Endothelial cell of umbilical vein (primary cell): Measurements from ENCODE around the gene PLPP2. TPM values are rescaled to one million over a fixed set of nuclear protein-coding genes. Genes with fewer than 3 reads are reported as not detected.
A peak's percentile ranks its signal among the peaks of the same experiment; 100 is the strongest.

ENCODE experiments used
- BruUV-seq: library from RNA; stranded (reverse); fragments of 400-500 nt; replicated peaks from 2 replicates; lab custom pipeline; 2021; lab: Mats Ljungman, UMichigan
- CTCF ChIA-PET: fragments of 300-600, 350-600 bp; sonication (Branson Sonifier 250); formaldehyde crosslinking; loops from one replicate; lab custom pipeline; 2021; ENCODE audit warnings: antibody characterized with exemption, inconsistent platforms; lab: Charles Lee
- POLR2A ChIA-PET: fragments of 300-600, 350-600 bp; sonication (Branson Sonifier 250); formaldehyde crosslinking; loops from one replicate; lab custom pipeline; 2021; ENCODE audit warnings: antibody characterized with exemption, inconsistent platforms; lab: Charles Lee
- DNase-seq: peaks from one replicate; pipeline ENCODE4 v3.0.0-alpha.2; 2011; ENCODE audit warnings: low read depth, low spot score
- FAIRE-seq: peaks from 2 replicates; lab custom pipeline; 2011; peaks lifted over from hg19 to GRCh38; lab: Jason Lieb, UNC
- H2AFZ ChIP-seq: 2 replicates; pipeline ENCODE4 v1.6.0; 2012; ENCODE audit warnings: low read depth, low read length, control low read depth, inconsistent platforms
- H3K27ac ChIP-seq: 2 replicates; pipeline ENCODE4 v1.5.1; 2011; ENCODE audit warnings: low read depth, mild to moderate bottlenecking, control low read depth, low read length, moderate library complexity; ENCODE audit not compliant: insufficient read depth
- H3K27me3 ChIP-seq, 2 experiments: 2 replicates each; pipeline versions ENCODE4 v1.6.0 to v1.6.1; 2011; ENCODE audit warnings: low read length in 2 of 2, mixed read lengths in 1 of 2; ENCODE audit not compliant: control insufficient read depth in 2 of 2, insufficient read depth in 2 of 2
- H3K36me3 ChIP-seq, 2 experiments: 2 replicates in 1 of 2; 3 replicates in 1 of 2; pipeline ENCODE4 v1.5.1; 2011; ENCODE audit warnings: low read length in 2 of 2, mild to moderate bottlenecking in 1 of 2, moderate library complexity in 1 of 2; ENCODE audit not compliant: control insufficient read depth in 2 of 2, insufficient read depth in 2 of 2; ENCODE audit errors: extremely low read depth in 1 of 2
- H3K4me1 ChIP-seq: 3 replicates; pipeline ENCODE4 v1.5.1; 2011; ENCODE audit warnings: mild to moderate bottlenecking, low read length; ENCODE audit not compliant: control insufficient read depth, insufficient read depth; ENCODE audit errors: extremely low read depth
- H3K4me2 ChIP-seq: 2 replicates; pipeline ENCODE4 v1.6.1; 2011; ENCODE audit warnings: low read length, control low read depth, mixed read lengths; ENCODE audit not compliant: insufficient read depth
- H3K4me3 ChIP-seq, 3 experiments: fragments of 200-600 bp in 1 of 3; sonication (generic), shearing (Covaris generic) in 1 of 3; replicated peaks in 1 of 3; 2 replicates each; pipeline ENCODE4 v1.5.1; 2011 to 2016; ENCODE audit warnings: control low read depth in 3 of 3, low read length in 3 of 3, mild to moderate bottlenecking in 2 of 3, inconsistent platforms in 1 of 3, low read depth in 1 of 3, moderate library complexity in 1 of 3; ENCODE audit not compliant: insufficient read depth in 1 of 3
- H3K79me2 ChIP-seq: 2 replicates; pipeline ENCODE4 v1.6.0; 2012; ENCODE audit warnings: low read length, inconsistent platforms; ENCODE audit not compliant: control insufficient read depth, insufficient read depth
- H3K9ac ChIP-seq: replicated peaks from 2 replicates; pipeline ENCODE3; 2011; ENCODE audit warnings: low read length, control low read depth; ENCODE audit not compliant: insufficient read depth; ENCODE audit errors: extremely low read depth
- H3K9me1 ChIP-seq: replicated peaks from 3 replicates; pipeline ENCODE4 v1.6.0; 2011; ENCODE audit warnings: mild to moderate bottlenecking, low read length; ENCODE audit not compliant: control insufficient read depth, insufficient read depth; ENCODE audit errors: extremely low read depth
- H3K9me3 ChIP-seq: replicated peaks from 2 replicates; pipeline ENCODE4 v1.5.1; 2012; ENCODE audit warnings: low read length, inconsistent platforms; ENCODE audit not compliant: control insufficient read depth, insufficient read depth
- H4K20me1 ChIP-seq: replicated peaks from 2 replicates; pipeline ENCODE3; 2011; ENCODE audit warnings: mild to moderate bottlenecking, low read length; ENCODE audit not compliant: control insufficient read depth, insufficient read depth; ENCODE audit errors: extremely low read depth
- CTCF ChIP-seq, 2 donors: IDR thresholded peaks; 1 replicate in 1 of 2; 2 replicates in 1 of 2; pipeline ENCODE4 v1.5.1; 2011; ENCODE audit warnings: low read length in 2 of 2, mild to moderate bottlenecking in 2 of 2, moderate library complexity in 2 of 2, control low read depth in 1 of 2, inconsistent platforms in 1 of 2, low read depth in 1 of 2; ENCODE audit not compliant: insufficient read depth in 1 of 2; ENCODE audit errors: extremely low read depth in 1 of 2
- EZH2 ChIP-seq: IDR thresholded peaks from 2 replicates; pipeline ENCODE4 v1.6.1; 2012; ENCODE audit warnings: borderline replicate concordance, low read depth, mild to moderate bottlenecking, moderate library complexity, low read length, inconsistent platforms; ENCODE audit not compliant: severe bottlenecking
- FOS ChIP-seq: IDR thresholded peaks from 2 replicates; pipeline ENCODE4 v1.6.1; 2011; ENCODE audit warnings: mild to moderate bottlenecking, low read length, moderate library complexity, borderline replicate concordance; ENCODE audit not compliant: insufficient read depth
- GATA2 ChIP-seq: IDR thresholded peaks from 2 replicates; pipeline ENCODE4 v1.7.0; 2011; ENCODE audit warnings: low read depth, mild to moderate bottlenecking, moderate library complexity, mixed read lengths, low read length; ENCODE audit not compliant: insufficient read length, insufficient read depth
- JUN ChIP-seq: IDR thresholded peaks from 2 replicates; pipeline ENCODE4 v1.6.1; 2011; ENCODE audit warnings: borderline replicate concordance, low read depth; ENCODE audit not compliant: insufficient read length, insufficient read depth
- MYC ChIP-seq: IDR thresholded peaks from one replicate; pipeline ENCODE4 v1.6.1; 2011; ENCODE audit warnings: mild to moderate bottlenecking, low read depth, low read length
- POLR2A ChIP-seq: IDR thresholded peaks from 2 replicates; pipeline ENCODE4 v1.6.1; 2012; ENCODE audit warnings: low read depth, mild to moderate bottlenecking, control low read depth, low read length
- POLR2AphosphoS5 ChIP-seq: IDR thresholded peaks from 2 replicates; pipeline ENCODE4 v1.6.1; 2012; ENCODE audit warnings: low read depth, mild to moderate bottlenecking, control low read depth, low read length, moderate library complexity; ENCODE audit not compliant: insufficient read depth
- dilution Hi-C: fragments of 300-500 bp; cut with MboI; formaldehyde crosslinking; loops from one replicate; pipeline ENCODE4 v1.15.0; 2019; ENCODE audit warnings: low sequenced_read_pairs; ENCODE audit not compliant: extremely low pct_ligation_motif_present
- intact Hi-C: fragments of 100-400 bp; cut with micrococcal nuclease; formaldehyde crosslinking; loops from one replicate; pipeline ENCODE4 v1.10.0; 2022
- polyA plus RNA-seq, 4 experiments: library from polyadenylated mRNA; depleted of rRNA in 3 of 4; stranded (reverse) in 3 of 4; unstranded in 1 of 4; fragments of >200 nt; gene quantifications; 2 replicates each; pipeline versions ENCODE4 v1.2.1 to v1.2.3, GENCODE V29; 2011 to 2012; ENCODE audit warnings: missing spikeins in 1 of 4
- total RNA-seq: library from RNA; stranded (reverse); gene quantifications from 2 replicates; pipeline ENCODE4 v1.2.3, GENCODE V29; 2021
- TF ChIP-seq, protein P1 (sequence below): IDR thresholded peaks from 2 replicates; pipeline ENCODE4 v1.6.1; 2011; ENCODE audit not compliant: insufficient read depth, insufficient read length

The PLPP2 gene
- total and polyA plus RNA-seq, 2 donors (not counting 3 experiments of a cell fraction or from before 2014, with no cell fraction given) = 27.9 to 34.3 TPM

GRCh38 chr19:305240-306150 is 14.3 kb upstream of the PLPP2 start:
- intact Hi-C loops = no loop called here
- no peak overlapping the region for H3K4me2 ChIP-seq
- BruUV-seq = TSS peak; percentile 60
- no peak overlapping the region for H2AFZ ChIP-seq
- peaks cover 5% of the 10 kb centered on the region for H3K4me1 ChIP-seq
- TF ChIP-seq, protein P1, sequence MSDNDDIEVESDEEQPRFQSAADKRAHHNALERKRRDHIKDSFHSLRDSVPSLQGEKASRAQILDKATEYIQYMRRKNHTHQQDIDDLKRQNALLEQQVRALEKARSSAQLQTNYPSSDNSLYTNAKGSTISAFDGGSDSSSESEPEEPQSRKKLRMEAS = no peak
- TF ChIP-seq MYC (no peak), CTCF (IDR thresholded peaks at IDR 0.05; ENCODE audit: extremely low read depth in 1 of 2, insufficient read depth in 1 of 2, low read depth in 1 of 2, low read length in 2 of 2) (no peak), EZH2 (no peak), GATA2 (no peak), POLR2AphosphoS5 (no peak), FOS (no peak), POLR2A (no peak), JUN (no peak)
- CTCF ChIA-PET = interaction anchor here (0.8 kb wide), 1 partner anchor 12 kb away, joined by 3 read pairs; no protein-coding TSS in a partner anchor
- no peak overlapping the region for H3K4me3 ChIP-seq
- no peaks in the 10 kb centered on the region for H3K9me1 ChIP-seq
- no peaks in the 10 kb centered on the region for H4K20me1 ChIP-seq
- FAIRE-seq (no peak), DNase-seq (no peak)
- no peak overlapping the region for H3K9ac ChIP-seq
- H3K36me3 ChIP-seq = peaks cover 12 to 26% of the 10 kb centered on the region in 2 experiments
- no peaks in the 10 kb centered on the region for H3K9me3 ChIP-seq
- no peak overlapping the region for H3K27ac ChIP-seq
- H3K79me2 ChIP-seq = peaks cover 48% of the 10 kb centered on the region
- no peaks in the 10 kb centered on the region for H3K27me3 ChIP-seq
- dilution Hi-C loops = no loop called here
- POLR2A ChIA-PET = no interaction called here
